Right atrium auricular region (tissue), 2 donors: ENCODE results near the gene IL17A. TPM values are rescaled to one million over a fixed set of nuclear protein-coding genes. Genes with fewer than 3 reads are reported as not detected.
"Not testable (repeated sequence)": the region's sequence is repeated elsewhere in the genome, so short reads cannot be mapped to it uniquely, and the experiment has no call there.

Experiments used
- DNase-seq: peaks from one replicate; pipeline ENCODE4 v3.0.0-alpha.2; 2019; ENCODE audit warnings: low spot score
- H3K27ac ChIP-seq, 2 donors: fragments of 200-600 bp; sonication (generic); 1 replicate in 1 of 2; 2 replicates in 1 of 2; pipeline ENCODE4 v1.5.1; 2016 to 2019
- H3K27me3 ChIP-seq, 2 donors: fragments of 200-600 bp; sonication (generic); one replicate each; pipeline versions ENCODE4 v1.5.1 to v1.6.0; 2017 to 2019
- H3K36me3 ChIP-seq: fragments of 200-600 bp; sonication (generic); one replicate; pipeline ENCODE4 v1.5.1; 2016
- H3K4me1 ChIP-seq, 2 donors: fragments of 200-600 bp; sonication (generic); one replicate each; pipeline versions ENCODE4 v1.5.1 to v1.6.0; 2017 to 2019
- H3K4me3 ChIP-seq, 2 donors: fragments of 200-600 bp; sonication (generic); 1 replicate in 1 of 2; 2 replicates in 1 of 2; pipeline ENCODE4 v1.5.1; 2017 to 2019; ENCODE audit warnings: mild to moderate bottlenecking in 1 of 2, moderate library complexity in 1 of 2
- H3K9me3 ChIP-seq, 2 donors: fragments of 200-600 bp; sonication (generic); one replicate each; pipeline ENCODE4 v1.5.1; 2019
- total RNA-seq, 2 donors: library from RNA; depleted of rRNA; stranded (reverse); fragments of >200 nt; gene quantifications; one replicate each; pipeline ENCODE4 v1.1.0, GENCODE V29; 2016
- TF ChIP-seq, protein P1 (sequence below), 2 donors: fragments of 200-600 bp; sonication (generic); IDR thresholded peaks; one replicate each; pipeline ENCODE4 v1.5.1; 2019; ENCODE audit warnings: antibody characterized with exemption in 2 of 2

The IL17A gene
- total RNA-seq, 2 donors from 2014 or later, result not detected

DNA sequence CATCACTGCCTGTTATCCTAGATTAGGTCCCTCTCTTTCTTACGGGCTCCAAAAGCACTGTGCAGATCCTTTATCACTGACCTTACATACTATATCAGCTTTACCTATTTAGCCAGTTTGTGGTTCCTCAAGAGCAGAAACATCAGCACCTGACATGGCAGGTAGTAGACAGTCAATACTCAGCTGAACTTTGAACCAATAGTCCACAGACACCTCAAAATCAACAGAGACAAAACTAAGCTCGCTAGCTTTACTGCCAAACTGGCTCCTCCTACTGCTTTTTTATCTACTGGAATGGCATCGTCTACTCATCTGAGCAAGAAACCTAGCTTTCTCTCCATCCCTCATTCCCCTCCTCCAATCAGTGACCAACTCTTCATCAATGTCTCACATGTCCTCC is 5.6 kb downstream of the IL17A start:
- Histone ChIP-seq H3K27me3 (no peaks in the 10 kb centered on the region), H3K4me1 (no peaks in the 10 kb centered on the region), H3K4me3 (no peak overlapping the region), H3K9me3 (no peaks in the 10 kb centered on the region), H3K36me3 (no peaks in the 10 kb centered on the region), H3K27ac (no peak overlapping the region)
- TF ChIP-seq, protein P1, sequence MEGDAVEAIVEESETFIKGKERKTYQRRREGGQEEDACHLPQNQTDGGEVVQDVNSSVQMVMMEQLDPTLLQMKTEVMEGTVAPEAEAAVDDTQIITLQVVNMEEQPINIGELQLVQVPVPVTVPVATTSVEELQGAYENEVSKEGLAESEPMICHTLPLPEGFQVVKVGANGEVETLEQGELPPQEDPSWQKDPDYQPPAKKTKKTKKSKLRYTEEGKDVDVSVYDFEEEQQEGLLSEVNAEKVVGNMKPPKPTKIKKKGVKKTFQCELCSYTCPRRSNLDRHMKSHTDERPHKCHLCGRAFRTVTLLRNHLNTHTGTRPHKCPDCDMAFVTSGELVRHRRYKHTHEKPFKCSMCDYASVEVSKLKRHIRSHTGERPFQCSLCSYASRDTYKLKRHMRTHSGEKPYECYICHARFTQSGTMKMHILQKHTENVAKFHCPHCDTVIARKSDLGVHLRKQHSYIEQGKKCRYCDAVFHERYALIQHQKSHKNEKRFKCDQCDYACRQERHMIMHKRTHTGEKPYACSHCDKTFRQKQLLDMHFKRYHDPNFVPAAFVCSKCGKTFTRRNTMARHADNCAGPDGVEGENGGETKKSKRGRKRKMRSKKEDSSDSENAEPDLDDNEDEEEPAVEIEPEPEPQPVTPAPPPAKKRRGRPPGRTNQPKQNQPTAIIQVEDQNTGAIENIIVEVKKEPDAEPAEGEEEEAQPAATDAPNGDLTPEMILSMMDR (IDR thresholded peaks at IDR 0.05), result no peak
- no peak for DNase-seq

DNA sequence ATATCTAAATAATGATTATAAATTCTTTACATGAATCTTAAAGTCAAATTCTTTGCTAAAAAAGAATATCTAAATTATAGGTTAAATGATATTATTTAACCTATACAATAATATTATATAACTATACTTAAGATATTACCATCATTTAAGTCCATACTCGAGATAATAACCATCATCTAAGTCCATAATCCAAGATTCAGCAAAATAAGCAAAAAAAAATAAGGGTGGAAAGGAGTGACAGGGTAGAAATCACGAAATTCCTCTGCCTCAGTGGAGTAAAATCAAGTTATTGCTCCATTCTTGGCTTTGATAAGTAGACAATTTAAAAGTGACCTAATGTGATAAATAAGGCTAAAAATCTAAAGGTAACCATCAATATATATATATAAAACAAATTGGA is 9.7 kb downstream of the IL17A start:
- Histone ChIP-seq H3K36me3 (no peaks in the 10 kb centered on the region), H3K27me3 (no peaks in the 10 kb centered on the region), H3K4me1 (no peaks in the 10 kb centered on the region), H3K27ac (no peak overlapping the region), H3K9me3 (peaks cover 0 to 7% of the 10 kb centered on the region in 2 donors), H3K4me3 (no peak overlapping the region)
- DNase-seq, result no peak
- TF ChIP-seq, protein P1 (IDR thresholded peaks at IDR 0.05), result no peak

DNA sequence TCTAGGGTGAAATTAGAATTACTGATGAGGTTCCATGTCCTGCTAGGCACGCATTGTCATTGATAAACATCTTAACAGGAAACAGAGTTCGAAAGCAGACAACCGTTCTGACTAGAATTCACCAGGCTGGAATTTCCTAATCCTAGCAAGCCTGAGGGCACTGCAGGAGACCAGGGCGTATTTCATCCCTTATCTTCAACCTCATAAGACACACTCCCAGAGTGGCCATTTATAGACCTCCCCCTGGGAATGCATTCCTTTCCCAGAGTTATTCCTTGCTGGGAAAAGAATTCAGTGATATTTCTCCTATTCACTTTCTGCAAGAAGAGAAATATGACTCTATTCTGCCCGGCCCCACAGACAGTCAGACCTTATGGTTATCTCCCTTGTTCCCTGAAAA is 13.9 kb downstream of the IL17A start:
- H3K4me1 ChIP-seq, H3K27ac ChIP-seq, H3K36me3 ChIP-seq, H3K4me3 ChIP-seq, DNase-seq, H3K27me3 ChIP-seq: not testable (repeated sequence)
- H3K9me3 ChIP-seq, result peaks cover 0 to 14% of the 10 kb centered on the region in 2 donors

DNA sequence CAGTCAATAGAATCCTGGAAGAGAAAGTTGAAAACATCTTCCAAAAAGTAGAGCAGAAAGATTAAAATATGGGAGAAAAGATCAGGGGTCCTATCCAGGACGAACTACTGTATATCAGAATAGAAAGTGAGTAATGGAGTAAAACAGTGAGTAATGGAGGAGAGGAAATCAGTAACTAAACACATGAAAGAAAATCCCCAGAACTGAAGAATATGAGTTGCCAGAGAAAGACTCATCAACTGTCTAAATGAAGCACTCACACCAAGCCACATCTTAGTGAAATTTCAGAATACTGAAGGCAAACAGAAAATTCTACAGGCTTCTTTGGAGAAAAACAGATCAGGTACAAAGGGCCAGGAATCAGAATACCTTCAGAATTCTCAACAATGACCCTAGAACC is 14.9 kb downstream of the IL17A start:
- Histone ChIP-seq H3K36me3 (no peaks in the 10 kb centered on the region), H3K27me3 (no peaks in the 10 kb centered on the region), H3K4me3 (no peak overlapping the region), H3K27ac (no peak overlapping the region), H3K4me1 (no peaks in the 10 kb centered on the region), H3K9me3 (peaks cover 0 to 14% of the 10 kb centered on the region in 2 donors)
- TF ChIP-seq, protein P1 (IDR thresholded peaks at IDR 0.05), result no peak
- DNase-seq, result no peak

DNA sequence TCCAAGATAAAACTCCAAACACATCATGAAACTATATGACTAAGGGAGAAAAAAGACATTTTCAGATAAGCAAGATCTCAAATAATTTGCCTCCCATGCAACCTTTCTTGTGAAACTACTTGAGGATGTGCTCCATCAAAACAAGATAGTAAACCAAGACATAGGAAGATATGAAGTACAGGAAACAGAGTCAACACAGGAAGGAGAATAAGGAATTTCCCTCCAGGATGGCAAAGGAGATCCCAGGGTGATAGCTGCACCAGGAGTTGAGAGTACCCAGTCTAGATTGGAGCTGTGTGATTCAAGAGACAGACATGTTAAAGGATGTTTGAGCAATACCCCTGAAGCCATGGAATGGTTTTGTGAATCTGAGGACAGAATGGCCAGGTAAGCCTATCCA is 15.3 kb downstream of the IL17A start:
- TF ChIP-seq, protein P1 (IDR thresholded peaks at IDR 0.05), result no peak
- Histone ChIP-seq H3K4me1 (no peaks in the 10 kb centered on the region), H3K9me3 (peaks cover 0 to 14% of the 10 kb centered on the region in 2 donors), H3K36me3 (no peaks in the 10 kb centered on the region), H3K27me3 (no peaks in the 10 kb centered on the region), H3K4me3 (no peak overlapping the region), H3K27ac (no peak overlapping the region)
- no peak for DNase-seq

DNA sequence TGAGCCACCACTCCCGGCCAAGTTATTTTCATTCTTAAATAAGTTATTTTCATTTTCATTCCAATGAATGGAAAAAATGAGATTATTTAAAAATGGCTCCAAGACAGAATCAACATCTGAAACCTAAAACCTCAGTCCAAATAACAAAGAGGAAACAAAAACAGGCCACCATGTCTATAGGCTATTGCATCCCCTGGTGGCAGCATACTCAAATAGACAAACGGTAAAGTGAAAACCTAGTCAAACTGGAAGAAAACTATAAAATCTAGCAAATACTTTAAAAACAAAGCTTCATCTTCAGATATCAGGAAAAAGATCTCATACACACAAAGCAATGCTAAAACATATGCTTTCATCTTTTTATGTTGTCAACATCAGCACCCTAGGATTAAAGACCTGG is 20.9 kb downstream of the IL17A start:
- Histone ChIP-seq H3K4me1 (no peaks in the 10 kb centered on the region), H3K9me3 (no peaks in the 10 kb centered on the region)
- DNase-seq, result no peak

More for the DNA sequence above, 20.9 kb downstream of the IL17A start:
- Histone ChIP-seq H3K4me3 (no peak overlapping the region), H3K27me3 (no peaks in the 10 kb centered on the region), H3K36me3 (no peaks in the 10 kb centered on the region), H3K27ac (no peak overlapping the region)
- TF ChIP-seq, protein P1 (IDR thresholded peaks at IDR 0.05), result no peak
